ENCODE measurements around the gene NUCB2. TPM values are rescaled to one million over a fixed set of nuclear protein-coding genes. Genes with fewer than 3 reads are reported as not detected.

Gene NUCB2
- total RNA-seq, 1 donor from 2014 or later: 99.7 TPM

DNA sequence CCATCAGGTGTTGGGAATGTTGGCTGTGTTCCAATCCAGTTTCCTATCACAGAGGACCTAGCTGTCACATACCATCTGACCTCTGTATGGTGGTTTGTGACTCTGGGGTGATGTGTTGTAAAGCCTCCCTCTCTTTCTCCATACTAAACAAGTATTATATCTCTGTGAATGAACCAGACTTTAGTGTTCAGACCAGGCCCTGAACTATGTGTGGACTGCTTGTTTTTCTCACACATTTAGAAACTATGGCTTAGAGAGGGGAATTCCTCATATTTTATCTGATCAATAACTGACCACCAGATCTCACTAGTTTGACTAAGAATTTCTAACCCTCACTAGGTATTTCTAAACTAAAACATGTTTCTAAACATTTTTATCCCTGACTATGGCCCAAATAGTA lies 92.6 kb downstream of the NUCB2 start:
- ATAC-seq (ENCODE audit: poor library complexity): no peak
- DNase-seq: no peak
- intact Hi-C loops (cut with DNase I): no loop called here

DNA sequence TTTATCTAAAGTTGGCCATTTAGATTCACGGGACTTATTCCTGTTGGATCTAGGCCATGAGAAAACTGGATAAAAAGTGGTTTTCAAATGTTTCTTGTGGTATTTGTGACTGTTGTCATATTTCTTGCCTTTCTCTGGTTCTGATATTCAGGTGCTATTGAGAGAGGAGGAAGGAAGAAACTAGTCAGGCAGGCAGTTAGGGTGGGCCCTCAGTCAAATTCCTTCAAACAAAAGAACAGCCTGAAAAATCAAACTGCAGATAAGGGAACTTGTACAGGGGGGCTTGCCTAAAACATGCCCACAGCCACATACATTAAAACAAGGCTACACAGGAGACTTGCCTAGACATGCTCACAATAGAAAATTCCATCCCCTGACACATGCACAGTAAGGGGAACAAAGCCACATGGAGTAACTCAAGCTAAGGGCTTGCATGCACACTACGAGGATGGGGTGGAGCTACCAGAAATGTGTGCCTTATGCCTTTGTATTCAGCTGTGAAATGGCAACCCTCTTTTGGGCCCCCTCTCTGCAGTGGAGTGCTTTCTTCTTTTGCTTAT lies 93.2 kb downstream of the NUCB2 start:
- intact Hi-C loops (cut with DNase I): no loop called here
- no peak for DNase-seq
- ATAC-seq (ENCODE audit: poor library complexity): no peak

DNA sequence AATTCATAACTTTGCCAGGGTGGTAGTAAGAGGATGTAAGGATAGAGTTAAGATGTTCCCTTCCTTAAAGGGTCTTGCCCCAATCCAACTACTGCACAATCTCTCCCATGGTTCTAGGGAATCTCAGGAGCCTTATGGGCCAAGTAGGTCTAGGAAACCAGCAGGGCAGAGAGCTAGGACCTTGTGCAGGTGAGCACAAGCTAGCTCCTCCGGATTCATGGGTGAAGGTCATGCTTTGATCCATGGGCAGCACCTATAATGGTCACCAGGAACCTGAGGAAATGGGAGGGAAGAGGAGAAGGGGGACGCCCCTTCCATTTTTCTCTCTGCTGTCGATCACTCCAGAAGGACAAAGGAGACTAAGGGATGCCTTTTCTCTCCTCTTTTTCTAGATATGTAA lies 95.1 kb downstream of the NUCB2 start:
- ATAC-seq (ENCODE audit: poor library complexity): no peak
- intact Hi-C loops (cut with DNase I): no loop called here
- DNase-seq: no peak

DNA sequence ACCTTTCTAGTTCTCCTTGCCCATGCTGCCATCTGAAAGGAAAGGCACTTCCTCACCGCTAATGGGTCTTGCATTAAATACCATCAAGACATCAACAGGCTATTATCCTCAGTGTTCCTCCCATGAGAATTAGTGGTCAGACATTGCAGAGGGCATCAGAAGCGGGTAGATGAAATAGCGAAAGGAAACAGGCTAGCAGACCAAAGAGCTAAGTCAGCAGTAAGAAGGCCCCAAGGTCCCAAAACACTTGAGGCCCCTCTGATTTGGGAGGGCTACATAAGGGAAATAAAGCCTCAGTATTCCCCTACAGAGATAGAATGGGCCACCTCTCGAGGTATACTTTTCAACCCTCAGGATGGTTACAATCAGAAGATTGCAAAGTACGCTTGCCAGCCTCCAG lies 99.0 kb downstream of the NUCB2 start:
- intact Hi-C loops (cut with DNase I): no loop called here
- no peak for ATAC-seq (ENCODE audit: poor library complexity)
- DNase-seq: no peak

DNA sequence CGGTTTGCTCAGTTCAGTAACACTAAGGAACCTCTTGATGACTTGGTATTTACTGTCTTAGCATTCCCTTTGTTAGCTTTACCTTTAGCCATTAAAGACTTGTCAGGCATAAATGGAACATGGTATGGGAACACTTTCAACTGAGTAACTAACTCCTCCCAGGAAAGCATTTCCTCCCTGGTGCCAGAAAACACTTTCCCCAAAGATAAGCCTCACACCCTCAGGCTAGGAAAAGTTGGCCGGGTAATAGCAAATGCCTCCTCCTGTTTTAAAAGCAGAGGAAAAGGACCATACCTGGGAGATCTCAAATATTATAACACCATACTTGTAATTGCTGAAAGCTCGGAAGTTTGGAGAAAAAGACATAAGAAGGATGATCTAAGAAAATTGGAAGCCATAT lies 100.0 kb downstream of the NUCB2 start:
- ATAC-seq (ENCODE audit: poor library complexity) (peak; percentile 83), DNase-seq (no peak)
- intact Hi-C loops (cut with DNase I): no loop called here

DNA sequence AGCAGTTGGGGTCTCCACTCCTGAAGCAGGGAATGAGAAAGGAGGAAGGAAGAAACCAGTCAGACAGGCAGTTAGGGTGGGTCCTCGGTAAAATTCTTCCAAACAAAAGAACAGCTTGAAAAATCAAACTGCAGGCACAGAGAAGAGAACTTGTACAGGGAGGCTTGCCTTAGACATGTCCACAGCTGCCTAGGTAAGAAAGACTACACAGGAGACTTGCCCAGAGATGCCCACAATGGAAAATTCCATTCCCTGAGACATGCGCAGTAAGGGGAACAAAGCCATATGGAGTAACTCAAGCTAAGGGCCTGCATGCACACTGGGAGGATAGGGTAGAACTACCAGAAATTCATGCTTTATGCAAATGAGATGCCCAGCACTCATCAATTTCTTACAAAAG lies 102.1 kb downstream of the NUCB2 start:
- DNase-seq: no peak
- no peak for ATAC-seq (ENCODE audit: poor library complexity)
- intact Hi-C loops (cut with DNase I): no loop called here

DNA sequence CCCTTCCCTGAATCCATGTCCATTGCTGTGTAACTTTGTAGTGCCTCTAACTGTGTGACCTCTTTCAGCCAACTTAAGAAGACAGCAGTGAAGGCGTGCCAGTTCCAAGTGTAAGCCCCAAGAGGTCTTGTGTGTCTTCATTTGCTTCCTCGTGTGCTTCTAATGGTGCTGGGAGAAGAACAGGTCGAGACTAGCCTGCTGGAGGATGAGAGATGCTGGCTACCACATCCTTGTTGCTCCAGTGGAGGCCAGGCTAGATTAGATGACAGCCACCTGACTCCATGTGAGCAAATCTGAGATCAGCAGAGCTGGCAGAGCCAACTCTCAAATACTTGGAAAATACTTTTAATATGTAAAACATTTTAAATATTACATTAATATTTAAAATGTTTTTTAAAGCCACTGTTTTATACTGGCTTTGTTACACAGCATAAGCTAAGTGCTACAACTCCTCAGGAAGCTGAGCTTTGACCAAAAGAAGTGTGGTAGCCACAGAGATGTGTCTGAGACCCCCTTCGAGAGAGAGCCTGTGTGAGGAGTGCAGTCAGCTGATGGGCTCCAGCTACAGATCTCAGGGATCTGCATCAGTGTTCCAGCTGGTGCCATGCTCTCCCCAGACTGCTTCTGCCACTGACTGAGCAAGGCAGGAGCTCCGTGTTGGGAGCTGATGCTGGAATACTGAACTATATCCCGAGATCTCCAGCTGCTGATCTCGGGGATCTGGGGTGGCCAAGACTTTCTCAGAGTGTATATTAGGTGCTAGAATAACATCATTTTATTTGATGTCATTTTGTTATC lies 103.0 kb downstream of the NUCB2 start:
- intact Hi-C loops (cut with DNase I): no loop called here
- no peak for ATAC-seq (ENCODE audit: poor library complexity)
- DNase-seq: no peak

DNA sequence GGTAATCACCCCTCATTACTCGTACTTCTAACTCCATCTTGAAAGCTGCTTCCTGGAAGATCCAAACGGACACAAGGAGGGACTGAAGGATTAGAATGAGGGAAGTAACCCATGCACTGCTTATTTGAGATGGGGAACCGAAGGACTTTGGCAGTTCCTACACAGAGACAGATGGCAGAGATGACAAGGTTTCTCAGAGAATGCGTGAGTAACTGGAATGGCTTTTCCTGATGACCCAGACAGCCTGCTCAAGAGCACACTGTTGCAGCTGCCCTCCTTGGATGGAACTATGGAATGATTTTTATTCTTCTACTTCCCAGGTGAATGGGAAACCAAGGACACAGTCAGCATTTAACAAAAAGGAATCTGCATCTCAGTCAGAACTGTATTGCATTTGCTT lies 104.6 kb downstream of the NUCB2 start:
- ATAC-seq (ENCODE audit: poor library complexity) (no peak), DNase-seq (no peak)
- intact Hi-C loops (cut with DNase I): no loop called here

Other genes with a start within 250 kb of the NUCB2 start
- gene RPS13, start 199.1 kb upstream of the NUCB2 start, total RNA-seq: 759 TPM
- gene PIK3C2A, start 68.8 kb upstream of the NUCB2 start, total RNA-seq: 28.1 TPM
- 0.56 TPM for gene NCR3LG1, start 75.1 kb downstream of the NUCB2 start, total RNA-seq
- 27.7 TPM for gene KCNJ11, start 111.9 kb downstream of the NUCB2 start, total RNA-seq
- 0.91 TPM for gene ABCC8, start 200.1 kb downstream of the NUCB2 start, total RNA-seq

Data from Right ventricle myocardium superior (tissue), 1 donor.